Brain pericyte (primary cell): ENCODE measurements around the gene PPIP5K2.
A peak's percentile ranks its signal among the peaks of the same experiment; 100 is the strongest.

Source experiments
- DNase-seq: peaks from one replicate; pipeline ENCODE4 v3.0.0-alpha.2; 2012; ENCODE audit warnings: low read depth, low spot score

PPIP5K2 gene

GRCh38 chr5:103244398-103244797 is 124.3 kb downstream of the PPIP5K2 start:
- DNase-seq: no peak

- DNase-seq: no peak
Measured at GRCh38 chr5:103245761-103246160, 125.7 kb downstream of the PPIP5K2 start.

- no peak for DNase-seq
Measured at GRCh38 chr5:103247118-103247517, 127.0 kb downstream of the PPIP5K2 start.

- DNase-seq: no peak
Measured at GRCh38 chr5:103249068-103249467, 129.0 kb downstream of the PPIP5K2 start.

- no peak for DNase-seq
Measured at GRCh38 chr5:103254921-103255320, 134.8 kb downstream of the PPIP5K2 start.

- DNase-seq: no peak
Measured at GRCh38 chr5:103255691-103256090, 135.6 kb downstream of the PPIP5K2 start.

GRCh38 chr5:103256178-103256577 is 136.1 kb downstream of the PPIP5K2 start:
- DNase-seq: no peak

- peak; percentile 94 for DNase-seq
Measured at GRCh38 chr5:103258368-103258956, 138.4 kb downstream of the PPIP5K2 start, which contains the start of gene MACIR. TSS of gene MACIR (plus strand) at chr5:103258763. CDS start at chr5:103275920, 17,157 bp downstream.

- DNase-seq: no peak
Measured at GRCh38 chr5:103258957-103259704, 139.0 kb downstream of the PPIP5K2 start.

- no peak for DNase-seq
Measured at GRCh38 chr5:103259705-103260355, 139.7 kb downstream of the PPIP5K2 start.

- DNase-seq: no peak
Measured at GRCh38 chr5:103260951-103261350, 140.8 kb downstream of the PPIP5K2 start.
